K562 (cell line): ENCODE results near the gene GNAQ. TPM values are rescaled to one million over a fixed set of nuclear protein-coding genes. Genes with fewer than 3 reads are reported as not detected.

ENCODE experiments used
- ATF2 ChIP-seq: sonication (generic); formaldehyde crosslinking; IDR thresholded peaks from 2 replicates; pipeline ENCODE4 v1.8.1; 2022; ENCODE audit warnings: missing genetic modification reagents
- DPF2 ChIP-seq: fragments of 450-650 bp; IDR thresholded peaks from 2 replicates; pipeline ENCODE4 v1.6.1; 2016
- NCOR1 ChIP-seq: fragments of 450-650 bp; IDR thresholded peaks from 2 replicates; pipeline ENCODE4 v1.6.1; 2016; ENCODE audit warnings: mild to moderate bottlenecking, moderate library complexity
- POLR3A ChIP-seq: IDR thresholded peaks from 2 replicates; pipeline ENCODE4 v1.6.1; 2011; ENCODE audit warnings: borderline replicate concordance, mild to moderate bottlenecking, moderate library complexity; ENCODE audit not compliant: insufficient read length, insufficient read depth; ENCODE audit errors: extremely low read depth
- TFE3 ChIP-seq: fragments of 450-650 bp; formaldehyde crosslinking; IDR thresholded peaks from 2 replicates; pipeline ENCODE4 v1.4.0; 2020; ENCODE audit warnings: mild to moderate bottlenecking, mixed read lengths
- TRIM25 ChIP-seq: fragments of 450-650 bp; IDR thresholded peaks from 2 replicates; pipeline ENCODE4 v1.7.0; 2016; ENCODE audit warnings: borderline replicate concordance
- ZNF639 ChIP-seq, 2 experiments: fragments of 200-800 bp in 1 of 2; sonication (Bioruptor generic) in 1 of 2; sonication (generic) in 1 of 2; formaldehyde crosslinking in 1 of 2; IDR thresholded peaks in 1 of 2; conservative IDR thresholded peaks in 1 of 2; 2 replicates each; pipeline versions ENCODE4 v1.5.0 to v1.6.1; 2016 to 2020; ENCODE audit warnings: missing compliant biosample characterization in 1 of 2, missing genetic modification characterization in 1 of 2, missing genetic modification reagents in 1 of 2
- ZNF785 ChIP-seq: fragments of 250-450 bp; sonication (Bioruptor Pico); IDR thresholded peaks from 2 replicates; pipeline ENCODE4 v1.4.0; 2020; ENCODE audit warnings: mild to moderate bottlenecking
- polyA plus RNA-seq, 8 experiments: library from polyadenylated mRNA; depleted of rRNA in 4 of 8; stranded (reverse) in 5 of 8; unstranded in 3 of 8; fragments of >200 nt; fragmentation: Nextera tagmentation in 2 of 8; fragmentation: Illumina TruSeq in 1 of 8; extraction: Ambion mirVana in 2 of 8; extraction: Trizol in 1 of 8; gene quantifications; 2 replicates each; pipeline versions ENCODE4 v1.2.1 to v1.2.3, GENCODE V29; 2011 to 2014; ENCODE audit warnings: inconsistent platforms in 1 of 8, missing spikeins in 1 of 8
- total RNA-seq, 7 experiments: library from RNA; depleted of rRNA in 6 of 7; stranded (reverse); fragments of >200 nt in 6 of 7; fragmentation: Illumina TruSeq in 2 of 7; extraction: Trizol in 2 of 7; gene quantifications; 2 replicates each; pipeline versions ENCODE4 v1.2.1 to v1.2.3, GENCODE V29; 2011 to 2021; ENCODE audit warnings: low replicate concordance in 1 of 7
- TF ChIP-seq, protein P1 (sequence below): fragments of 450-650 bp; conservative IDR thresholded peaks from 2 replicates; pipeline ENCODE4 v1.6.1; 2016; ENCODE audit warnings: missing genetic modification characterization, low read depth, mild to moderate bottlenecking, missing compliant biosample characterization, moderate library complexity
- TF ChIP-seq, protein P2 (sequence below): fragments of 250-450 bp; sonication (Bioruptor Pico); IDR thresholded peaks from 2 replicates; pipeline ENCODE4 v1.5.0; 2020; ENCODE audit warnings: mild to moderate bottlenecking
- TF ChIP-seq, protein P3 (sequence below): fragments of 250-450 bp; sonication (Bioruptor Pico); IDR thresholded peaks from 2 replicates; pipeline ENCODE4 v1.8.0; 2021; ENCODE audit warnings: moderate library complexity, mild to moderate bottlenecking, inconsistent platforms

Gene GNAQ
- total and polyA plus RNA-seq, 9 of the 15 experiments (the other 6 are each of a cell fraction or from before 2014, with no cell fraction given): 4.8 to 27.9 (median 17.5) TPM

DNA sequence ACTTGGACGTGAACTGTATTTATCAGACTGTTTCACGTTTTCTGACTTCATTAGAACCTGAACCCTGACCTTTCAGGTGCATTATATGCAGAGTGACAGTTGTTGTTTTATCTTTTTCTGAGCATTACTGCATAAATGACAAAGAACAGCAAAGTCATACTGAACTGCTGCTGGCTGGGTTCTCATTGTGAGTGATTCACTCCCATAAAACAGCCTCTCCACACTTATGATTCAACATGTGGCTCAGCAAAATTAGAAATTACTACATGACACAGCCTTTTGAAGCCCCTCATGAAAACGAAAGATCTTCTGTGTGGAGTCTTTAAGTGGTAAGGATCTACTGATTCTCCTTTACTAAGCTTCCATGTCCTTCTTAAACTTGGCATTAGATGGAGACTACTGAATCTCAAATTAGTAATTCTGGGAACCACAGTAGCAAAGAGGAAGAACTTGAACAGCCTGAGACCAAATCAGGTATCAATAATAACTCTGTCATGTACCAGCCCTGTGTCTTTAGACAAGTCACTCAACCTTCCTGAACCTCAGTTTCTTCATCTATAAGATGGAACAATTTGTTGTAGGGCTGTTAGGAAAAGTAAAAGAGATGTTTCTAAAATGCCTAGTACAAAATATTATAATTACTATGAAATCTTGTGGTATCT lies 211.2 kb downstream of the GNAQ start (continued):
- TF ChIP-seq, protein P1, sequence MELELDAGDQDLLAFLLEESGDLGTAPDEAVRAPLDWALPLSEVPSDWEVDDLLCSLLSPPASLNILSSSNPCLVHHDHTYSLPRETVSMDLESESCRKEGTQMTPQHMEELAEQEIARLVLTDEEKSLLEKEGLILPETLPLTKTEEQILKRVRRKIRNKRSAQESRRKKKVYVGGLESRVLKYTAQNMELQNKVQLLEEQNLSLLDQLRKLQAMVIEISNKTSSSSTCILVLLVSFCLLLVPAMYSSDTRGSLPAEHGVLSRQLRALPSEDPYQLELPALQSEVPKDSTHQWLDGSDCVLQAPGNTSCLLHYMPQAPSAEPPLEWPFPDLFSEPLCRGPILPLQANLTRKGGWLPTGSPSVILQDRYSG (tag): no peak
- TF ChIP-seq, protein P2, sequence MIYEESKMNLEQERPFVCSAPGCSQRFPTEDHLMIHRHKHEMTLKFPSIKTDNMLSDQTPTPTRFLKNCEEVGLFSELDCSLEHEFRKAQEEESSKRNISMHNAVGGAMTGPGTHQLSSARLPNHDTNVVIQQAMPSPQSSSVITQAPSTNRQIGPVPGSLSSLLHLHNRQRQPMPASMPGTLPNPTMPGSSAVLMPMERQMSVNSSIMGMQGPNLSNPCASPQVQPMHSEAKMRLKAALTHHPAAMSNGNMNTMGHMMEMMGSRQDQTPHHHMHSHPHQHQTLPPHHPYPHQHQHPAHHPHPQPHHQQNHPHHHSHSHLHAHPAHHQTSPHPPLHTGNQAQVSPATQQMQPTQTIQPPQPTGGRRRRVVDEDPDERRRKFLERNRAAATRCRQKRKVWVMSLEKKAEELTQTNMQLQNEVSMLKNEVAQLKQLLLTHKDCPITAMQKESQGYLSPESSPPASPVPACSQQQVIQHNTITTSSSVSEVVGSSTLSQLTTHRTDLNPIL (CRISPR knock-in tag): no peak
- TF ChIP-seq ATF2 (CRISPR knock-in tag) (no peak), DPF2 (peak; percentile 73), ZNF639 (CRISPR knock-in tag; conservative IDR thresholded peaks at IDR 0.05 in 1 of 2, IDR thresholded peaks at IDR 0.05 in 1 of 2) (peak in 1 of 2 experiments; percentile 49; a peak in 1 of 4 replicates), POLR3A (no peak), ZNF785 (CRISPR knock-in tag) (no peak), TRIM25 (no peak), TFE3 (no peak), NCOR1 (peak; percentile 49; the same call in 1 of the 2 replicates)
- TF ChIP-seq, protein P3, sequence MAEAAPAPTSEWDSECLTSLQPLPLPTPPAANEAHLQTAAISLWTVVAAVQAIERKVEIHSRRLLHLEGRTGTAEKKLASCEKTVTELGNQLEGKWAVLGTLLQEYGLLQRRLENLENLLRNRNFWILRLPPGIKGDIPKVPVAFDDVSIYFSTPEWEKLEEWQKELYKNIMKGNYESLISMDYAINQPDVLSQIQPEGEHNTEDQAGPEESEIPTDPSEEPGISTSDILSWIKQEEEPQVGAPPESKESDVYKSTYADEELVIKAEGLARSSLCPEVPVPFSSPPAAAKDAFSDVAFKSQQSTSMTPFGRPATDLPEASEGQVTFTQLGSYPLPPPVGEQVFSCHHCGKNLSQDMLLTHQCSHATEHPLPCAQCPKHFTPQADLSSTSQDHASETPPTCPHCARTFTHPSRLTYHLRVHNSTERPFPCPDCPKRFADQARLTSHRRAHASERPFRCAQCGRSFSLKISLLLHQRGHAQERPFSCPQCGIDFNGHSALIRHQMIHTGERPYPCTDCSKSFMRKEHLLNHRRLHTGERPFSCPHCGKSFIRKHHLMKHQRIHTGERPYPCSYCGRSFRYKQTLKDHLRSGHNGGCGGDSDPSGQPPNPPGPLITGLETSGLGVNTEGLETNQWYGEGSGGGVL (CRISPR knock-in tag): no peak
